H9 (cell line): Measurements from ENCODE around the gene LRP5. TPM values are rescaled to one million over a fixed set of nuclear protein-coding genes. Genes with fewer than 3 reads are reported as not detected.

Experiments
- DNase-seq: peaks from one replicate; pipeline ENCODE4 v3.0.0-alpha.2; 2017
- H2AFZ ChIP-seq: one replicate; pipeline ENCODE4 v1.6.1; 2013; ENCODE audit warnings: mild to moderate bottlenecking, low read length, control low read depth, moderate library complexity
- H2AK5ac ChIP-seq: 2 replicates; pipeline ENCODE4 v1.6.1; 2013; ENCODE audit warnings: low read length, control low read depth, mixed read lengths; ENCODE audit not compliant: insufficient read length
- H2BK120ac ChIP-seq: one replicate; pipeline ENCODE4 v1.6.1; 2013; ENCODE audit warnings: low read depth, mild to moderate bottlenecking, low read length, control low read depth, inconsistent platforms; ENCODE audit not compliant: poor library complexity, severe bottlenecking
- H2BK12ac ChIP-seq: 2 replicates; pipeline ENCODE4 v1.6.1; 2013; ENCODE audit warnings: low read length, control low read depth, mixed read lengths, low read depth; ENCODE audit not compliant: insufficient read length
- H2BK15ac ChIP-seq: 2 replicates; pipeline ENCODE4 v1.6.1; 2013; ENCODE audit warnings: low read depth, low read length, control low read depth
- H2BK20ac ChIP-seq: one replicate; pipeline ENCODE4 v1.6.1; 2013; ENCODE audit warnings: low read depth, mild to moderate bottlenecking, low read length, control low read depth, inconsistent platforms; ENCODE audit not compliant: poor library complexity, severe bottlenecking
- H2BK5ac ChIP-seq: 2 replicates; pipeline ENCODE4 v1.6.1; 2013; ENCODE audit warnings: low read length, control low read depth, mixed read lengths; ENCODE audit not compliant: insufficient read length
- H3K14ac ChIP-seq: 2 replicates; pipeline ENCODE4 v1.6.1; 2013; ENCODE audit warnings: low read length, control low read depth; ENCODE audit not compliant: insufficient read depth
- H3K18ac ChIP-seq: 2 replicates; pipeline ENCODE4 v1.6.1; 2013; ENCODE audit warnings: low read depth, mild to moderate bottlenecking, mixed read lengths, low read length, control low read depth; ENCODE audit not compliant: insufficient read length
- H3K23ac ChIP-seq: 2 replicates; pipeline ENCODE4 v1.6.1; 2013; ENCODE audit warnings: low read length, control low read depth, mixed read lengths, low read depth; ENCODE audit not compliant: insufficient read length
- H3K23me2 ChIP-seq: 2 replicates; pipeline ENCODE4 v1.6.1; 2013; ENCODE audit warnings: low read depth, mild to moderate bottlenecking, mixed read lengths, low read length, control low read depth; ENCODE audit not compliant: insufficient read length, poor library complexity, severe bottlenecking
- H3K27ac ChIP-seq: 2 replicates; pipeline ENCODE4 v1.5.1; 2013; ENCODE audit warnings: low read length, control low read depth, mixed read lengths, low read depth; ENCODE audit not compliant: insufficient read length
- H3K27me3 ChIP-seq: 2 replicates; pipeline ENCODE4 v1.6.1; 2013; ENCODE audit warnings: low read length, control low read depth, inconsistent platforms; ENCODE audit not compliant: insufficient read depth
- H3K4ac ChIP-seq: 2 replicates; pipeline ENCODE4 v1.6.1; 2013; ENCODE audit warnings: low read depth, mild to moderate bottlenecking, control low read depth, inconsistent platforms, low read length, moderate library complexity
- H3K4me1 ChIP-seq: 2 replicates; pipeline ENCODE4 v1.6.1; 2013; ENCODE audit warnings: low read length, control low read depth, inconsistent platforms; ENCODE audit not compliant: insufficient read depth
- H3K4me2 ChIP-seq: 2 replicates; pipeline ENCODE4 v1.6.1; 2013; ENCODE audit warnings: low read length, control low read depth, mixed read lengths; ENCODE audit not compliant: insufficient read length, insufficient read depth
- H3K56ac ChIP-seq: 2 replicates; pipeline ENCODE4 v1.6.1; 2013; ENCODE audit warnings: low read depth, mild to moderate bottlenecking, mixed read lengths, low read length, control low read depth; ENCODE audit not compliant: insufficient read length
- H3K79me1 ChIP-seq: 2 replicates; pipeline ENCODE4 v1.6.1; 2013; ENCODE audit warnings: low read depth, mild to moderate bottlenecking, moderate library complexity, low read length, control low read depth, inconsistent platforms; ENCODE audit not compliant: insufficient read depth, poor library complexity, severe bottlenecking
- H3K79me2 ChIP-seq: 2 replicates; pipeline ENCODE4 v1.6.1; 2013; ENCODE audit warnings: low read length, control low read depth, inconsistent platforms; ENCODE audit not compliant: insufficient read depth
- H3K9ac ChIP-seq: 2 replicates; pipeline ENCODE4 v1.6.1; 2013; ENCODE audit warnings: low read length, control low read depth, mixed read lengths; ENCODE audit not compliant: insufficient read length; ENCODE audit errors: extremely low read depth
- H3K9me3 ChIP-seq: one replicate; pipeline ENCODE4 v1.6.1; 2013; ENCODE audit warnings: low read depth, low read length, inconsistent platforms; ENCODE audit not compliant: control insufficient read depth
- H3T11ph ChIP-seq: one replicate; pipeline ENCODE4 v1.6.1; 2013; ENCODE audit warnings: mild to moderate bottlenecking, low read length, control low read depth, inconsistent platforms
- H4K20me1 ChIP-seq: one replicate; pipeline ENCODE4 v1.6.1; 2013; ENCODE audit not compliant: control insufficient read depth, insufficient read length, insufficient read depth
- H4K5ac ChIP-seq: 2 replicates; pipeline ENCODE4 v1.6.1; 2013; ENCODE audit warnings: low read depth, mild to moderate bottlenecking, mixed read lengths, low read length, control low read depth; ENCODE audit not compliant: insufficient read length
- H4K8ac ChIP-seq: replicated peaks from 2 replicates; pipeline ENCODE4 v1.6.1; 2013; ENCODE audit warnings: low read length, control low read depth, mixed read lengths, low read depth; ENCODE audit not compliant: insufficient read length
- H4K91ac ChIP-seq: 2 replicates; pipeline ENCODE4 v1.6.1; 2013; ENCODE audit warnings: low read depth, mild to moderate bottlenecking, moderate library complexity, mixed read lengths, low read length, control low read depth; ENCODE audit not compliant: insufficient read length
- H3K27ac Mint-ChIP-seq, 3 experiments: 2 replicates in 2 of 3; 3 replicates in 1 of 3; pipeline ENCODE4 v1.8.0; 2020 to 2021; ENCODE audit warnings: mixed read lengths in 3 of 3, mild to moderate bottlenecking in 1 of 3, moderate library complexity in 1 of 3
- H3K27me3 Mint-ChIP-seq: 2 replicates; pipeline ENCODE4 v1.8.0; 2021; ENCODE audit warnings: low read depth, mild to moderate bottlenecking, moderate library complexity, mixed read lengths
- H3K36me3 Mint-ChIP-seq, 3 experiments: 2 replicates in 2 of 3; 3 replicates in 1 of 3; pipeline ENCODE4 v1.8.0; 2020 to 2021; ENCODE audit warnings: low read depth in 3 of 3, mixed read lengths in 3 of 3; ENCODE audit not compliant: insufficient read depth in 1 of 3
- H3K4me1 Mint-ChIP-seq, 2 experiments: 2 replicates each; pipeline ENCODE4 v1.8.0; 2020; ENCODE audit warnings: mixed read lengths in 2 of 2
- H3K4me3 Mint-ChIP-seq, 2 experiments: 2 replicates in 1 of 2; 3 replicates in 1 of 2; pipeline ENCODE4 v1.8.0; 2020 to 2021; ENCODE audit warnings: mild to moderate bottlenecking in 2 of 2, mixed read lengths in 2 of 2, moderate library complexity in 1 of 2
- H3K9me3 Mint-ChIP-seq, 2 experiments: 2 replicates in 1 of 2; 3 replicates in 1 of 2; pipeline ENCODE4 v1.8.0; 2020; ENCODE audit warnings: mild to moderate bottlenecking in 2 of 2, mixed read lengths in 2 of 2, moderate library complexity in 1 of 2
- CTCF ChIP-seq: fragments of 200-600 bp; sonication (generic); conservative IDR thresholded peaks from 3 replicates; pipeline ENCODE4 v1.8.0; 2021; ENCODE audit warnings: antibody characterized with exemption, mild to moderate bottlenecking
- WGBS: extraction: QIAGEN DNeasy Blood & Tissue Kit; methylation state at CpG from one replicate; pipeline ENCODE4 v1.1.7; 2013; ENCODE audit warnings: missing lambda C conversion rate, low lambda C conversion rate, mixed read lengths; ENCODE audit not compliant: insufficient read length; ENCODE audit errors: extremely low coverage; 5-methylcytosine and 5-hydroxymethylcytosine counted together
- total RNA-seq: library from RNA; stranded (reverse); gene quantifications from 2 replicates; pipeline ENCODE4 v1.2.1, GENCODE V29; 2021

LRP5 gene
- total RNA-seq, 1 experiment from 2014 or later = 38.4 TPM

GRCh38 chr11:68308068-68308467 is 4.3 kb upstream of the LRP5 start:
- H3K9ac ChIP-seq = no peak overlapping the region
- no peak overlapping the region for H4K91ac ChIP-seq
- H3K4me3 Mint-ChIP-seq = no peak overlapping the region
- no peak overlapping the region for H2BK120ac ChIP-seq
- no peak overlapping the region for H3K56ac ChIP-seq
- no peaks in the 10 kb centered on the region for H4K20me1 ChIP-seq
- H3K4me1 ChIP-seq = no peaks in the 10 kb centered on the region; the same call in 1 of the 2 replicates
- H2BK5ac ChIP-seq = no peak overlapping the region
- no peak overlapping the region for H3K4me2 ChIP-seq
- no CpG with 5 or more reads among the region's 11 CpGs for WGBS
- no peak overlapping the region for H2BK15ac ChIP-seq
- H3K79me2 ChIP-seq = no peaks in the 10 kb centered on the region
- H3K27ac Mint-ChIP-seq = no peak overlapping the region
- H3K9me3 Mint-ChIP-seq = peaks cover 21 to 26% of the 10 kb centered on the region in 2 experiments
- H3K9me3 ChIP-seq = peaks cover 5% of the 10 kb centered on the region
- no peaks in the 10 kb centered on the region for H3K27me3 ChIP-seq
- H2AK5ac ChIP-seq = no peak overlapping the region
- H3T11ph ChIP-seq = no peak overlapping the region
- no peak overlapping the region for H3K23ac ChIP-seq
- no peak overlapping the region for H4K8ac ChIP-seq
- peaks cover under 1% of the 10 kb centered on the region for H3K23me2 ChIP-seq
- H2BK20ac ChIP-seq = no peak overlapping the region
- no peak overlapping the region for H3K18ac ChIP-seq
- no peak overlapping the region for H2AFZ ChIP-seq
- H3K27me3 Mint-ChIP-seq = peaks cover 10% of the 10 kb centered on the region
- H2BK12ac ChIP-seq = no peak overlapping the region
- no peaks in the 10 kb centered on the region for H3K79me1 ChIP-seq
- peaks cover 12 to 14% of the 10 kb centered on the region in 2 experiments for H3K4me1 Mint-ChIP-seq
- no peak overlapping the region for H3K14ac ChIP-seq
- TF ChIP-seq CTCF = no peak
- no peak overlapping the region for H3K4ac ChIP-seq
- H4K5ac ChIP-seq = no peak overlapping the region
- DNase-seq = no peak
- no peak overlapping the region for H3K27ac ChIP-seq
- peaks cover 9 to 21% (median 13%) of the 10 kb centered on the region in 3 experiments for H3K36me3 Mint-ChIP-seq
